A549 (cell line): ENCODE results near the gene POU6F1. TPM values are rescaled to one million over a fixed set of nuclear protein-coding genes. Genes with fewer than 3 reads are reported as not detected.
A peak's percentile ranks its signal among the peaks of the same experiment; 100 is the strongest.

Experiments
- ATAC-seq, 2 experiments: fragments of 200-7000 bp in 1 of 2; fragments of >200 bp in 1 of 2; cut with Nextera tagmentation in 1 of 2; cut with Tn5 transposase in 1 of 2; 3 replicates each; pipeline versions ENCODE4 v1.8.0 to v1.9.1; 2018 to 2020; ENCODE audit warnings: mild to moderate bottlenecking in 1 of 2, moderate library complexity in 1 of 2
- CTCF ChIA-PET: fragments of 300-600 bp; sonication (Branson Sonifier 250); formaldehyde crosslinking; extraction: SDS; loops from one replicate; lab custom pipeline; 2021; ENCODE audit warnings: antibody characterized with exemption, inconsistent platforms; lab: Yijun Ruan, JAX
- POLR2A ChIA-PET: fragments of 350-600 bp; formaldehyde crosslinking; extraction: SDS; loops from one replicate; lab custom pipeline; 2021; ENCODE audit warnings: antibody characterized with exemption, inconsistent platforms; lab: Yijun Ruan, JAX
- DNase-seq, 2 experiments: peaks; one replicate each; pipeline versions ENCODE4 v3.0.0 to v3.0.0-alpha.2; 2011 to 2016; ENCODE audit warnings: low read depth in 1 of 2, low spot score in 1 of 2
- FAIRE-seq: peaks from 2 replicates; lab custom pipeline; 2011; peaks lifted over from hg19 to GRCh38; lab: Jason Lieb, UNC
- H3K27ac ChIP-seq, 2 experiments: fragments of >200 bp; sonication (Bioruptor Twin); formaldehyde crosslinking; 3 replicates each; pipeline ENCODE4 v1.5.1; 2016 to 2017
- H3K4me1 ChIP-seq: fragments of >200 bp; sonication (Bioruptor Twin); formaldehyde crosslinking; 3 replicates; pipeline ENCODE4 v1.6.1; 2016
- H3K4me2 ChIP-seq: fragments of >200 bp; sonication (Bioruptor Twin); formaldehyde crosslinking; 3 replicates; pipeline ENCODE4 v1.6.1; 2016
- H3K4me3 ChIP-seq: fragments of >200 bp; sonication (Bioruptor Twin); formaldehyde crosslinking; 3 replicates; pipeline ENCODE4 v1.5.1; 2016
- H3K9me3 ChIP-seq: fragments of >200 bp; sonication (Bioruptor Twin); formaldehyde crosslinking; 3 replicates; pipeline ENCODE4 v1.6.1; 2016
- BHLHE40 ChIP-seq: IDR thresholded peaks from 2 replicates; pipeline ENCODE4 v1.6.1; 2012; ENCODE audit warnings: low read depth, low read length, inconsistent platforms
- CHD2 ChIP-seq: fragments of 150-350 bp; IDR thresholded peaks from 2 replicates; pipeline ENCODE4 v1.6.1; 2014; ENCODE audit warnings: low read length; ENCODE audit not compliant: partially characterized antibody
- EHF ChIP-seq: fragments of 250-450 bp; sonication (Bioruptor Pico); IDR thresholded peaks from 2 replicates; pipeline ENCODE4 v1.5.0; 2020; ENCODE audit warnings: mild to moderate bottlenecking
- ESRRA ChIP-seq: fragments of 150-350 bp; IDR thresholded peaks from 2 replicates; pipeline ENCODE4 v1.6.1; 2014; ENCODE audit warnings: mild to moderate bottlenecking, low read length, borderline replicate concordance
- FOSB ChIP-seq: fragments of 250-450 bp; sonication (Bioruptor Pico); IDR thresholded peaks from 2 replicates; pipeline ENCODE4 v1.5.0; 2020; ENCODE audit warnings: mild to moderate bottlenecking, moderate library complexity
- FOSL2 ChIP-seq, 2 experiments: fragments of 450-650 bp in 1 of 2; fragments of >200 bp in 1 of 2; sonication (Bioruptor Twin) in 1 of 2; formaldehyde crosslinking; IDR thresholded peaks; 2 replicates each; pipeline versions ENCODE4 v1.5.0 to v1.6.1; 2016 to 2020; ENCODE audit warnings: mild to moderate bottlenecking in 1 of 2, moderate library complexity in 1 of 2
- FOXS1 ChIP-seq: fragments of 250-450 bp; sonication (Bioruptor Pico); IDR thresholded peaks from 2 replicates; pipeline ENCODE4 v1.5.0; 2020; ENCODE audit warnings: mild to moderate bottlenecking, moderate library complexity
- HEYL ChIP-seq: fragments of 250-450 bp; sonication (Bioruptor Pico); IDR thresholded peaks from 2 replicates; pipeline ENCODE4 v1.8.0; 2021; ENCODE audit warnings: mild to moderate bottlenecking, moderate library complexity
- HOXA7 ChIP-seq: fragments of 250-450 bp; sonication (Bioruptor Pico); IDR thresholded peaks from 2 replicates; pipeline ENCODE4 v1.5.0; 2020; ENCODE audit warnings: mild to moderate bottlenecking, moderate library complexity
- JUN ChIP-seq, 2 experiments: fragments of >200 bp; sonication (Bioruptor Twin); formaldehyde crosslinking; IDR thresholded peaks; 2 replicates in 1 of 2; 3 replicates in 1 of 2; pipeline ENCODE4 v1.6.1; 2016 to 2017
- MAFK ChIP-seq: fragments of 450-650 bp; IDR thresholded peaks from 2 replicates; pipeline ENCODE4 v1.6.1; 2014; ENCODE audit not compliant: partially characterized antibody
- NFE2L2 ChIP-seq: fragments of 150-350 bp; conservative IDR thresholded peaks from 2 replicates; pipeline ENCODE4 v1.6.1; 2014; ENCODE audit warnings: low read length
- NPAS2 ChIP-seq: fragments of 250-450 bp; sonication (Bioruptor Pico); IDR thresholded peaks from 2 replicates; pipeline ENCODE4 v1.8.0; 2022; ENCODE audit warnings: mild to moderate bottlenecking, moderate library complexity, borderline replicate concordance
- POLR2AphosphoS2 ChIP-seq: conservative IDR thresholded peaks from 2 replicates; pipeline ENCODE4 v1.6.1; 2012; ENCODE audit warnings: low read length, improper control_type of control experiment, inconsistent platforms
- RAD21 ChIP-seq, 2 experiments: fragments of >200 bp in 1 of 2; sonication (Bioruptor Twin) in 1 of 2; formaldehyde crosslinking in 1 of 2; IDR thresholded peaks in 1 of 2; conservative IDR thresholded peaks in 1 of 2; 2 replicates in 1 of 2; 3 replicates in 1 of 2; pipeline ENCODE4 v1.6.1; 2012 to 2018; ENCODE audit warnings: inconsistent platforms in 1 of 2
- RCOR1 ChIP-seq: fragments of 150-350 bp; IDR thresholded peaks from 2 replicates; pipeline ENCODE4 v1.6.1; 2014; ENCODE audit warnings: antibody characterized with exemption, low read length, low read depth
- RFX5 ChIP-seq: fragments of 450-650 bp; IDR thresholded peaks from 2 replicates; pipeline ENCODE4 v1.7.1; 2014; ENCODE audit warnings: antibody characterized with exemption, mild to moderate bottlenecking, moderate library complexity
- SMC3 ChIP-seq: fragments of >200 bp; sonication (Bioruptor Twin); formaldehyde crosslinking; IDR thresholded peaks from 3 replicates; pipeline ENCODE4 v1.6.1; 2018; ENCODE audit warnings: inconsistent platforms
- SREBF2 ChIP-seq: fragments of 450-650 bp; IDR thresholded peaks from 2 replicates; pipeline ENCODE4 v1.6.1; 2014; ENCODE audit warnings: mild to moderate bottlenecking, moderate library complexity
- TFCP2L1 ChIP-seq: fragments of 250-450 bp; sonication (Bioruptor Pico); IDR thresholded peaks from 2 replicates; pipeline ENCODE4 v1.5.0; 2021; ENCODE audit warnings: mild to moderate bottlenecking
- ZC3H11A ChIP-seq: fragments of 450-650 bp; IDR thresholded peaks from 2 replicates; pipeline ENCODE4 v1.6.1; 2014; ENCODE audit warnings: antibody characterized with exemption, mild to moderate bottlenecking
- WGBS: methylation state at CpG from one replicate; pipeline ENCODE4 v1.1.6; 2017; ENCODE audit errors: missing lambda C conversion rate; 5-methylcytosine and 5-hydroxymethylcytosine counted together
- polyA plus RNA-seq, 4 experiments: library from polyadenylated mRNA; depleted of rRNA in 3 of 4; stranded (reverse); fragments of >200 nt; fragmentation: RNase III in 1 of 4; extraction: RNeasy Plus Mini Kit Qiagen cat#74134 plus additional on column Dnase treatment in 1 of 4; gene quantifications; 2 replicates in 3 of 4; 3 replicates in 1 of 4; pipeline ENCODE4 v1.2.3, GENCODE V29; 2011 to 2017
- TF ChIP-seq, protein P1 (sequence below): fragments of >200 bp; sonication (Bioruptor Twin); formaldehyde crosslinking; IDR thresholded peaks from 3 replicates; pipeline ENCODE4 v1.5.1; 2016
- TF ChIP-seq, protein P2 (sequence below): IDR thresholded peaks from 2 replicates; pipeline ENCODE4 v1.6.1; 2012
- TF ChIP-seq, protein P3 (sequence below): fragments of 450-650 bp; IDR thresholded peaks from 2 replicates; pipeline ENCODE4 v1.6.1; 2014; ENCODE audit warnings: antibody characterized with exemption
- TF ChIP-seq, protein P4 (sequence below): fragments of >200 bp; sonication (Bioruptor Twin); formaldehyde crosslinking; IDR thresholded peaks from 2 replicates; pipeline ENCODE4 v1.6.1; 2016

The POU6F1 gene
- polyA plus RNA-seq, 2 of the 4 experiments (the other 2 are of a cell fraction) = 0.58 to 1.3 TPM

DNA sequence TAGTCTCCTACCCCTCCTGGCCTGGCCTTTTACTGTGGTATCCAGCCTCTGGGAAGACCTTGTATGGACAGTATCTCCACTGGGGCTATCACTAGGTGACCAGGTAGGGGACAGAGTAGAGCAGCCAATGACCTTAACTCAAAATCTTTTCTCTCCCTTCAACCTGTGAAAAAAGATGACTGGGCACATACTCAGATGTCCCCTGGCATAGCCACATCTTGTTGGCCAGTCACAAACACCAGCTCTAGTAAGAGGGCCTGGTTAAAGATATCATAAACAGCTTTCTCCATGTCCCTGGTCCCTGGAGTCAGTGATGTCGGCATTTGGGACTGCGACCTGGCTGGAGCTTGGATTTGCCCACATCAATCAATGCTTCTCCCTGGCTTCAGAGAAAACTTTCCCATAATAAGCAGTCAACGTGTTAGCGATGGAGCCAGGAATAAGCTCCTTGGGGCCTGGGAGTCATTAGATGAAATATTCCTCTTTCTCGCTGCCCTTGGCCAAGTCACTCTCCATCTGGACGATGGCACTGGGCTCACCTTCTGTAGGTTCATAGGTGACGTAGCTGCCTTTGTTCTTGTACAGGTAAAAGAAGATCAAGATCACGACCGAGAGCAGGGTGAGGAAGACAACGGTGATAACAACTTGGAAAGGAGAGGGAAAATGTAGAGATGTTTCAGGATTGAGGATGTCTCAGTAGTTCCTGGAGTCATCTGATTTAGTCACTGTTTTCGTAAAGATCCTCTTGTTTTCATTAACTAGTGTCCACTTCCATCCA is 27.8 kb upstream of the POU6F1 start:
- DNase-seq (no peak), ATAC-seq (peak; percentile 37 to 49; a peak in 5 of 6 replicates), FAIRE-seq (no peak)
- TF ChIP-seq TFCP2L1 (no peak), FOSB (CRISPR knock-in tag) (no peak), RCOR1 (no peak), HOXA7 (CRISPR knock-in tag) (no peak), ESRRA (no peak), SMC3 (no peak), SREBF2 (no peak), BHLHE40 (no peak), HEYL (CRISPR knock-in tag) (no peak), EHF (CRISPR knock-in tag) (no peak), CHD2 (no peak), FOXS1 (CRISPR knock-in tag) (no peak), ZC3H11A (no peak), RFX5 (no peak), FOSL2 (IDR thresholded peaks at IDR 0.05) (no peak), FOSL2 (CRISPR knock-in tag; IDR thresholded peaks at IDR 0.05) (no peak), JUN (IDR thresholded peaks at IDR 0.05) (no peak), NFE2L2 (no peak)
- TF ChIP-seq, protein P1, sequence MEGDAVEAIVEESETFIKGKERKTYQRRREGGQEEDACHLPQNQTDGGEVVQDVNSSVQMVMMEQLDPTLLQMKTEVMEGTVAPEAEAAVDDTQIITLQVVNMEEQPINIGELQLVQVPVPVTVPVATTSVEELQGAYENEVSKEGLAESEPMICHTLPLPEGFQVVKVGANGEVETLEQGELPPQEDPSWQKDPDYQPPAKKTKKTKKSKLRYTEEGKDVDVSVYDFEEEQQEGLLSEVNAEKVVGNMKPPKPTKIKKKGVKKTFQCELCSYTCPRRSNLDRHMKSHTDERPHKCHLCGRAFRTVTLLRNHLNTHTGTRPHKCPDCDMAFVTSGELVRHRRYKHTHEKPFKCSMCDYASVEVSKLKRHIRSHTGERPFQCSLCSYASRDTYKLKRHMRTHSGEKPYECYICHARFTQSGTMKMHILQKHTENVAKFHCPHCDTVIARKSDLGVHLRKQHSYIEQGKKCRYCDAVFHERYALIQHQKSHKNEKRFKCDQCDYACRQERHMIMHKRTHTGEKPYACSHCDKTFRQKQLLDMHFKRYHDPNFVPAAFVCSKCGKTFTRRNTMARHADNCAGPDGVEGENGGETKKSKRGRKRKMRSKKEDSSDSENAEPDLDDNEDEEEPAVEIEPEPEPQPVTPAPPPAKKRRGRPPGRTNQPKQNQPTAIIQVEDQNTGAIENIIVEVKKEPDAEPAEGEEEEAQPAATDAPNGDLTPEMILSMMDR = no peak
- peaks cover 5% of the 10 kb centered on the region; the same call in 2 of the 3 replicates for H3K4me1 ChIP-seq
- 93% methylated on average over 11 of the region's 11 CpGs for WGBS
- no peak overlapping the region for H3K4me2 ChIP-seq
- H3K4me3 ChIP-seq = no peak overlapping the region
- no peak overlapping the region for H3K27ac ChIP-seq
- POLR2A ChIA-PET = no interaction called here
- no peaks in the 10 kb centered on the region for H3K9me3 ChIP-seq
- CTCF ChIA-PET = interaction anchor here (0.5 to 4.7 kb wide), 7 partner anchors 7 to 421 kb away, joined by 3 to 17 read pairs (median 3); no protein-coding TSS in a partner anchor

DNA sequence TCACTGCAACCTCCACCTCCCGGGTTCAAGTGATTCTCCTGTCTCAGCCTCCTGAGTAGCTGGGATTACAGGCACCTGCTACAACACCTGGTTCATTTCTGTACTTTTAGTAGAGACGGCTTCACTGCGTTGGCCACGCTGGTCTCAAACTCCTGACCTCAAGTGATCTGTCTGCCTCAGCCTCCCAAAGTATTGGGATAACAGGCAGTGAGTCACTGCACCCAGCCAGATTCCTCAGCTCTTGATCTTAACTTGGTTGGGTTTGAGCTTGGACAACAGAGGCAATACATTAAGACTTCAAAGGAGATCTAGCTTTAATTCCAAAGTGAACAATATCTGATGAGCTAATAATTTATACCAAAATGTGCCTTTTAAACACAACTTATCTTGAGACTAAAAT is 26.4 kb upstream of the POU6F1 start:
- Histone ChIP-seq H3K4me1 (peaks cover 15% of the 10 kb centered on the region), H3K27ac (no peak overlapping the region), H3K9me3 (no peaks in the 10 kb centered on the region), H3K4me2 (no peak overlapping the region), H3K4me3 (no peak overlapping the region)
- TF ChIP-seq FOSB (CRISPR knock-in tag) = peak; percentile 33; the same call in 1 of the 2 replicates
- TF ChIP-seq POLR2AphosphoS2 = peak; percentile 55; the same call in 1 of the 2 replicates
- TF ChIP-seq, protein P2, sequence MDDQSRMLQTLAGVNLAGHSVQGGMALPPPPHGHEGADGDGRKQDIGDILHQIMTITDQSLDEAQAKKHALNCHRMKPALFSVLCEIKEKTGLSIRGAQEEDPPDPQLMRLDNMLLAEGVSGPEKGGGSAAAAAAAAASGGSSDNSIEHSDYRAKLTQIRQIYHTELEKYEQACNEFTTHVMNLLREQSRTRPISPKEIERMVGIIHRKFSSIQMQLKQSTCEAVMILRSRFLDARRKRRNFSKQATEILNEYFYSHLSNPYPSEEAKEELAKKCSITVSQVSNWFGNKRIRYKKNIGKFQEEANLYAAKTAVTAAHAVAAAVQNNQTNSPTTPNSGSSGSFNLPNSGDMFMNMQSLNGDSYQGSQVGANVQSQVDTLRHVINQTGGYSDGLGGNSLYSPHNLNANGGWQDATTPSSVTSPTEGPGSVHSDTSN = no peak
- TF ChIP-seq BHLHE40 = no peak
- TF ChIP-seq NFE2L2 = no peak
- no peak for TF ChIP-seq NPAS2 (CRISPR knock-in tag)
- TF ChIP-seq, protein P3, sequence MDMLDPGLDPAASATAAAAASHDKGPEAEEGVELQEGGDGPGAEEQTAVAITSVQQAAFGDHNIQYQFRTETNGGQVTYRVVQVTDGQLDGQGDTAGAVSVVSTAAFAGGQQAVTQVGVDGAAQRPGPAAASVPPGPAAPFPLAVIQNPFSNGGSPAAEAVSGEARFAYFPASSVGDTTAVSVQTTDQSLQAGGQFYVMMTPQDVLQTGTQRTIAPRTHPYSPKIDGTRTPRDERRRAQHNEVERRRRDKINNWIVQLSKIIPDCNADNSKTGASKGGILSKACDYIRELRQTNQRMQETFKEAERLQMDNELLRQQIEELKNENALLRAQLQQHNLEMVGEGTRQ = no peak
- TF ChIP-seq FOSL2 (IDR thresholded peaks at IDR 0.05) = no peak
- TF ChIP-seq FOSL2 (CRISPR knock-in tag; IDR thresholded peaks at IDR 0.05) = 0 out of 2 replicates have a peak, but pooled peaks have one; percentile 4
- no peak for TF ChIP-seq RAD21 (conservative IDR thresholded peaks at IDR 0.05 in 1 of 2, IDR thresholded peaks at IDR 0.05 in 1 of 2)
- no peak for TF ChIP-seq MAFK
- TF ChIP-seq, protein P4, sequence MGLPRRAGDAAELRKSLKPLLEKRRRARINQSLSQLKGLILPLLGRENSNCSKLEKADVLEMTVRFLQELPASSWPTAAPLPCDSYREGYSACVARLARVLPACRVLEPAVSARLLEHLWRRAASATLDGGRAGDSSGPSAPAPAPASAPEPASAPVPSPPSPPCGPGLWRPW = no peak
- CTCF ChIA-PET = interaction anchor here (0.9 to 4.7 kb wide), 5 partner anchors 9 to 106 kb away, joined by 3 to 17 read pairs (median 4); no protein-coding TSS in a partner anchor
- DNase-seq (no peak), ATAC-seq (no peak), FAIRE-seq (no peak)
- POLR2A ChIA-PET = interaction anchor here (0.8 to 1.8 kb wide), 4 partner anchors 9 to 1031 kb away, joined by 3 to 8 read pairs (median 6); partner anchors contain the start of genes CSRNP2 and POU6F1
- WGBS = 94% methylated on average over 4 of the region's 4 CpGs
